Heart right ventricle (tissue), 16 donors: ENCODE measurements around the gene ITIH4. TPM values are rescaled to one million over a fixed set of nuclear protein-coding genes. Genes with fewer than 3 reads are reported as not detected.

Experiments used
- ATAC-seq, 8 donors: fragments of 200-7000 bp; cut with Tn5 transposase; one replicate each; pipeline ENCODE4 v1.9.1; 2020; ENCODE audit warnings: mild to moderate bottlenecking in 8 of 8, moderate library complexity in 8 of 8, moderate number of reproducible peaks in 1 of 8
- DNase-seq, 2 donors: peaks; one replicate each; pipeline ENCODE4 v3.0.0-alpha.2; 2020
- H3K27ac ChIP-seq, 10 donors: fragments of 200-600 bp; sonication (generic) in 2 of 10; one replicate each; pipeline versions ENCODE4 v1.5.0 to v1.8.0; 2020 to 2022; ENCODE audit warnings: mild to moderate bottlenecking in 3 of 10
- H3K27me3 ChIP-seq, 7 donors: fragments of 200-600 bp; one replicate each; pipeline ENCODE4 v1.8.0; 2021 to 2022; ENCODE audit warnings: mild to moderate bottlenecking in 2 of 7
- H3K36me3 ChIP-seq, 9 donors: fragments of 200-600 bp; sonication (generic) in 1 of 9; one replicate each; pipeline versions ENCODE4 v1.5.0 to v1.8.0; 2020 to 2022; ENCODE audit warnings: mild to moderate bottlenecking in 2 of 9
- H3K4me1 ChIP-seq, 9 donors: fragments of 200-600 bp; sonication (generic) in 1 of 9; one replicate each; pipeline versions ENCODE4 v1.5.0 to v1.8.0; 2020 to 2022; ENCODE audit warnings: mild to moderate bottlenecking in 4 of 9
- H3K4me3 ChIP-seq, 10 donors: fragments of 200-600 bp; sonication (generic) in 2 of 10; one replicate each; pipeline versions ENCODE4 v1.5.0 to v1.8.0; 2020 to 2022; ENCODE audit warnings: mild to moderate bottlenecking in 7 of 10, moderate library complexity in 2 of 10
- H3K9me3 ChIP-seq, 11 donors: fragments of 200-600 bp in 10 of 11; sonication (generic) in 2 of 11; one replicate each; pipeline versions ENCODE4 v1.5.0 to v1.8.0; 2013 to 2022; ENCODE audit warnings: mild to moderate bottlenecking in 2 of 11, control low read depth in 1 of 11, moderate library complexity in 1 of 11
- CTCF ChIP-seq, 9 donors: fragments of 200-600 bp; sonication (generic) in 2 of 9; IDR thresholded peaks; one replicate each; pipeline versions ENCODE4 v1.5.0 to v1.8.0; 2021 to 2022; ENCODE audit warnings: antibody characterized with exemption in 9 of 9, mild to moderate bottlenecking in 5 of 9, moderate library complexity in 1 of 9
- WGBS, 2 donors: extraction: QIAGEN DNeasy Blood & Tissue Kit; methylation state at CpG; one replicate each; pipeline ENCODE4 v1.1.7; 2013; ENCODE audit warnings: inconsistent platforms in 1 of 2; 5-methylcytosine and 5-hydroxymethylcytosine counted together
- intact Hi-C, 10 donors: fragments of 100-400 bp; cut with DNase I; formaldehyde crosslinking; loops; one replicate each; pipeline versions ENCODE4 v1.11.1 to v1.14.2; 2022
- polyA plus RNA-seq, 2 donors: library from polyadenylated mRNA; stranded (reverse); fragments of 200-250 nt; gene quantifications; one replicate each; pipeline ENCODE4 v1.2.3, GENCODE V29; 2013
- total RNA-seq, 10 donors: library from RNA; stranded (reverse); fragmentation: NEBNext Ultra II Directional in 3 of 10; extraction: Animal tissue kit (Norgen Biotek cat#: 25700) in 3 of 10; gene quantifications; one replicate each; pipeline versions ENCODE4 v1.2.1 to v1.2.4, GENCODE V29; 2021 to 2023
- donor health status: Arrhythmogenic right ventricular cardiomyopathy.
- donor health status: ischemic (EF 13 %, LVEDD 7.1; RV severe dilation, severe dysfunction).
- donor health status: healthy with polysubstance abuse.
- donor health status: DM: no; HTN: yes; CAD: no.
- donor health status: DM: no; HTN: no; CAD: no.
- donor health status: ischemic (EF 25% LVEDD 6.9; RV normal size, moderate dysfunction).
- donor health status: ischemic (EF 25% LVEDD 5.7; RV mildly dilated, moderate dysfunction).
- donor health status: healthy.
- donor health status: DM: yes; HTN: yes; CAD: no.
- donor health status: Ischemic cardiomyopathy.
- donor health status: ischemic (EF 35%, LVEDD 5.7; RV mildly dilated, moderate dysfunction).
- donor health status: nonischemic (EF 11% LVEDD 7.7; RV severe dilation, severe dysfunction).
- donor health status: DM: yes; HTN: yes; CAD: no.
- donor health status: PGD.
- donor health status: ischemic (EF 29% LVEDD 5.4; RV normal size, mild dysfunction).
- donor health status: nonischemic (EF 23%, LVEDD 6.1; RV moderate dilation, normal function).

Gene ITIH4
- total and polyA plus RNA-seq, 12 donors = 1.5 to 17.9 (median 4.3) TPM

GRCh38 chr3:52791366-52791765 is 39.1 kb downstream of the ITIH4 start:
- Histone ChIP-seq H3K27ac (no peak overlapping the region), H3K4me3 (no peak overlapping the region), H3K9me3 (no peaks in the 10 kb centered on the region), H3K4me1 (no peaks in the 10 kb centered on the region), H3K27me3 (peaks cover 0 to 3% (median 0%) of the 10 kb centered on the region in 7 donors), H3K36me3 (no peaks in the 10 kb centered on the region)
- TF ChIP-seq CTCF (IDR thresholded peaks at IDR 0.05) = no peak
- DNase-seq = no peak
- intact Hi-C loops = no loop called here
- WGBS, 2 donors = 85 to 87% methylated on average over 12 of the region's 12 CpGs
- no peak for ATAC-seq

GRCh38 chr3:52790741-52791140 is 39.7 kb downstream of the ITIH4 start:
- DNase-seq (no peak), ATAC-seq (no peak)
- H3K27ac ChIP-seq = no peak overlapping the region
- WGBS, 2 donors = 90 to 93% methylated on average over 13 of the region's 13 CpGs
- no peak overlapping the region for H3K4me3 ChIP-seq
- intact Hi-C loops = no loop called here
- no peaks in the 10 kb centered on the region for H3K9me3 ChIP-seq
- no peaks in the 10 kb centered on the region for H3K36me3 ChIP-seq
- no peak for TF ChIP-seq CTCF (IDR thresholded peaks at IDR 0.05)
- no peaks in the 10 kb centered on the region for H3K4me1 ChIP-seq
- H3K27me3 ChIP-seq = peaks cover 0 to 3% (median 0%) of the 10 kb centered on the region in 7 donors

- 84 to 86% methylated on average over 7 of the region's 7 CpGs for WGBS, 2 donors
- Histone ChIP-seq H3K27me3 (peaks cover 0 to 3% (median 0%) of the 10 kb centered on the region in 7 donors), H3K36me3 (no peaks in the 10 kb centered on the region), H3K4me1 (no peaks in the 10 kb centered on the region), H3K4me3 (no peak overlapping the region), H3K9me3 (no peaks in the 10 kb centered on the region), H3K27ac (no peak overlapping the region)
- intact Hi-C loops = no loop called here
- DNase-seq (no peak), ATAC-seq (no peak)
- TF ChIP-seq CTCF (IDR thresholded peaks at IDR 0.05) = no peak
Observed at GRCh38 chr3:52790337-52790736, 40.1 kb downstream of the ITIH4 start.

- WGBS, 2 donors = 91 to 92% methylated on average over 6 of the region's 6 CpGs
- no peaks in the 10 kb centered on the region for H3K4me1 ChIP-seq
- ATAC-seq = no peak
- no peak overlapping the region for H3K4me3 ChIP-seq
- intact Hi-C loops = no loop called here
- DNase-seq = no peak
- no peaks in the 10 kb centered on the region for H3K36me3 ChIP-seq
- H3K27ac ChIP-seq = no peak overlapping the region
- H3K27me3 ChIP-seq = peaks cover 0 to 3% (median 0%) of the 10 kb centered on the region in 7 donors
- TF ChIP-seq CTCF (IDR thresholded peaks at IDR 0.05) = no peak
- H3K9me3 ChIP-seq = no peaks in the 10 kb centered on the region
Observed at GRCh38 chr3:52789746-52790040, 40.8 kb downstream of the ITIH4 start.
